Astrocyte (in vitro differentiated cells and primary cell): ENCODE results near the gene NOX3. TPM values are rescaled to one million over a fixed set of nuclear protein-coding genes. Genes with fewer than 3 reads are reported as not detected.
"Not testable (repeated sequence)": the region's sequence is repeated elsewhere in the genome, so short reads cannot be mapped to it uniquely, and the experiment has no call there.

Experiments
- DNase-seq: peaks from one replicate; pipeline ENCODE4 v3.0.0-alpha.2; 2010; ENCODE audit warnings: low read depth
- FAIRE-seq: peaks from 2 replicates; lab custom pipeline; 2011; peaks lifted over from hg19 to GRCh38; lab: Jason Lieb, UNC
- H2AFZ ChIP-seq: 2 replicates; pipeline ENCODE4 v1.6.0; 2012; ENCODE audit warnings: low read depth, low read length, inconsistent platforms
- H3K27ac ChIP-seq: 2 replicates; pipeline ENCODE4 v1.5.1; 2011; ENCODE audit warnings: low read depth, low read length, inconsistent platforms
- H3K27me3 ChIP-seq: 2 replicates; pipeline ENCODE4 v1.6.0; 2011; ENCODE audit warnings: low read length, inconsistent platforms; ENCODE audit not compliant: insufficient read depth
- H3K36me3 ChIP-seq: 2 replicates; pipeline ENCODE4 v1.5.1; 2011; ENCODE audit warnings: low read length, inconsistent platforms; ENCODE audit not compliant: insufficient read depth
- H3K4me1 ChIP-seq: 2 replicates; pipeline ENCODE4 v1.5.1; 2011; ENCODE audit warnings: low read length, inconsistent platforms; ENCODE audit not compliant: insufficient read depth
- H3K4me2 ChIP-seq: 2 replicates; pipeline ENCODE4 v1.6.0; 2012; ENCODE audit warnings: low read length, inconsistent platforms
- H3K4me3 ChIP-seq: 2 replicates; pipeline ENCODE4 v1.5.1; 2011; ENCODE audit warnings: low read depth, mild to moderate bottlenecking, low read length, inconsistent platforms; ENCODE audit not compliant: insufficient read depth
- H3K79me2 ChIP-seq: 2 replicates; pipeline ENCODE4 v1.6.0; 2012; ENCODE audit warnings: mild to moderate bottlenecking, low read length, inconsistent platforms; ENCODE audit not compliant: insufficient read depth
- H3K9ac ChIP-seq: 2 replicates; pipeline ENCODE4 v1.6.0; 2012; ENCODE audit warnings: mild to moderate bottlenecking, low read length, inconsistent platforms
- H3K9me3 ChIP-seq: 2 replicates; pipeline ENCODE4 v1.5.1; 2012; ENCODE audit warnings: low read depth, mild to moderate bottlenecking, low read length, inconsistent platforms; ENCODE audit not compliant: insufficient read depth
- H4K20me1 ChIP-seq: 2 replicates; pipeline ENCODE4 v1.6.0; 2012; ENCODE audit warnings: low read length, inconsistent platforms; ENCODE audit not compliant: insufficient read depth
- H3K27ac Mint-ChIP-seq: one replicate; pipeline ENCODE4 v1.8.0; 2021; ENCODE audit warnings: mild to moderate bottlenecking, mixed read lengths; ENCODE audit not compliant: unreplicated experiment
- H3K27me3 Mint-ChIP-seq: one replicate; pipeline ENCODE4 v1.8.0; 2021; ENCODE audit warnings: low read depth, mixed read lengths; ENCODE audit not compliant: unreplicated experiment
- H3K36me3 Mint-ChIP-seq: one replicate; pipeline ENCODE4 v1.8.0; 2021; ENCODE audit warnings: low read depth, mixed read lengths; ENCODE audit not compliant: unreplicated experiment
- H3K4me1 Mint-ChIP-seq: one replicate; pipeline ENCODE4 v1.8.0; 2021; ENCODE audit warnings: low read depth, mixed read lengths; ENCODE audit not compliant: unreplicated experiment
- H3K4me3 Mint-ChIP-seq: one replicate; pipeline ENCODE4 v1.8.0; 2021; ENCODE audit warnings: mild to moderate bottlenecking, moderate library complexity, mixed read lengths; ENCODE audit not compliant: unreplicated experiment
- H3K9me3 Mint-ChIP-seq: one replicate; pipeline ENCODE4 v1.8.0; 2021; ENCODE audit warnings: mild to moderate bottlenecking, mixed read lengths; ENCODE audit not compliant: unreplicated experiment
- EZH2 ChIP-seq: IDR thresholded peaks from 2 replicates; pipeline ENCODE4 v1.6.1; 2012; ENCODE audit warnings: mild to moderate bottlenecking, low read length, inconsistent platforms; ENCODE audit not compliant: insufficient read depth
- total RNA-seq: library from RNA; stranded (reverse); gene quantifications from 2 replicates; pipeline ENCODE4 v1.2.1, GENCODE V29; 2021
- TF ChIP-seq, protein P1 (sequence below): IDR thresholded peaks from 2 replicates; pipeline ENCODE4 v1.5.1; 2011; ENCODE audit warnings: low read depth, mild to moderate bottlenecking, inconsistent platforms, low read length, moderate library complexity; ENCODE audit not compliant: insufficient read depth

Gene NOX3
- total RNA-seq, 1 donor from 2014 or later, result 0.30 TPM

GRCh38 chr6:155472886-155473285, 17.2 kb upstream of the NOX3 start:
- no peak overlapping the region for H3K9ac ChIP-seq
- H3K4me3 ChIP-seq, result no peak overlapping the region
- FAIRE-seq, result no peak
- no peaks in the 10 kb centered on the region for H3K36me3 ChIP-seq
- Mint-ChIP-seq H3K27me3 (no peaks in the 10 kb centered on the region), H3K36me3 (no peaks in the 10 kb centered on the region), H3K4me3 (no peak overlapping the region), H3K9me3 (peaks cover 21% of the 10 kb centered on the region), H3K4me1 (no peaks in the 10 kb centered on the region), H3K27ac (no peak overlapping the region)
- H3K27ac ChIP-seq, result no peak overlapping the region
- H3K79me2 ChIP-seq, result no peaks in the 10 kb centered on the region
- H4K20me1 ChIP-seq, result no peaks in the 10 kb centered on the region
- no peaks in the 10 kb centered on the region for H3K27me3 ChIP-seq
- H3K4me1 ChIP-seq, result no peaks in the 10 kb centered on the region
- TF ChIP-seq EZH2, result no peak
- TF ChIP-seq, protein P1, sequence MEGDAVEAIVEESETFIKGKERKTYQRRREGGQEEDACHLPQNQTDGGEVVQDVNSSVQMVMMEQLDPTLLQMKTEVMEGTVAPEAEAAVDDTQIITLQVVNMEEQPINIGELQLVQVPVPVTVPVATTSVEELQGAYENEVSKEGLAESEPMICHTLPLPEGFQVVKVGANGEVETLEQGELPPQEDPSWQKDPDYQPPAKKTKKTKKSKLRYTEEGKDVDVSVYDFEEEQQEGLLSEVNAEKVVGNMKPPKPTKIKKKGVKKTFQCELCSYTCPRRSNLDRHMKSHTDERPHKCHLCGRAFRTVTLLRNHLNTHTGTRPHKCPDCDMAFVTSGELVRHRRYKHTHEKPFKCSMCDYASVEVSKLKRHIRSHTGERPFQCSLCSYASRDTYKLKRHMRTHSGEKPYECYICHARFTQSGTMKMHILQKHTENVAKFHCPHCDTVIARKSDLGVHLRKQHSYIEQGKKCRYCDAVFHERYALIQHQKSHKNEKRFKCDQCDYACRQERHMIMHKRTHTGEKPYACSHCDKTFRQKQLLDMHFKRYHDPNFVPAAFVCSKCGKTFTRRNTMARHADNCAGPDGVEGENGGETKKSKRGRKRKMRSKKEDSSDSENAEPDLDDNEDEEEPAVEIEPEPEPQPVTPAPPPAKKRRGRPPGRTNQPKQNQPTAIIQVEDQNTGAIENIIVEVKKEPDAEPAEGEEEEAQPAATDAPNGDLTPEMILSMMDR, result no peak
- H2AFZ ChIP-seq, result no peak overlapping the region
- H3K9me3 ChIP-seq, result peaks cover 9% of the 10 kb centered on the region
- no peak overlapping the region for H3K4me2 ChIP-seq
- peak; percentile 70 for DNase-seq

DNA sequence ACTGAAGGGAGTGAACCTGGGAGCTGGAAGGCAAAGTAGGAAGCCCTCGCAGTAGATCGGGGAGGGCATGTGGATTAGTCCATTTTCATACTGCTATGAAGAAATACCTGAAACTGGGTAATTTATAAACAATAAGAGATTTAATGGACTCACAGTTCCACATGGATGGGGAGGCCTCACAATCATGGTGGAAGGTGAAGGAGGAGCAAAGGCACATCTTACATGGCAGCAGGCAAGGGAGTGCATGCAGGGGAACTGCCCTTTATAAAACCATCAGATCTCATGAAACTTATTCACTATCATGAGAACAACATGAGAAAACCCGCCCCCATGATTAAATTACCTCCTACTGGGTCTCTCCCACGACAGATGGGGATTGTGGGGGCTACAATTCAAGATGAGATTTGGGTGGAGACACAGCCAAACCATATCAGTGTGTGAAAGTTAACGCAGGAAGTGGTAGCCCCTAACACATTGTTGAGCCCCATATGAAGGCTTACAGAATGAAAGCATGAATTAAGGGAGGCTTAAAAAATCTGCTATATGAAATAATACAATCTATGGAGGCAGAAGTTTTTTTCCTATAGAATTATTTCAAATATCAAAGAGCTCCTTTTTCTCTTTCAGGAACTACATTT, 15.5 kb upstream of the NOX3 start:
- not testable (repeated sequence) for H3K9ac ChIP-seq, H3K79me2 ChIP-seq, H3K4me1 ChIP-seq, H3K4me1 Mint-ChIP-seq, H3K27me3 Mint-ChIP-seq, H3K36me3 Mint-ChIP-seq, H3K27me3 ChIP-seq, FAIRE-seq, H3K36me3 ChIP-seq, H3K4me3 ChIP-seq, DNase-seq, H3K4me2 ChIP-seq, H2AFZ ChIP-seq, H3K27ac Mint-ChIP-seq, H3K27ac ChIP-seq, H3K9me3 ChIP-seq, H3K4me3 Mint-ChIP-seq, H4K20me1 ChIP-seq
- H3K9me3 Mint-ChIP-seq, result peaks cover 29% of the 10 kb centered on the region

DNA sequence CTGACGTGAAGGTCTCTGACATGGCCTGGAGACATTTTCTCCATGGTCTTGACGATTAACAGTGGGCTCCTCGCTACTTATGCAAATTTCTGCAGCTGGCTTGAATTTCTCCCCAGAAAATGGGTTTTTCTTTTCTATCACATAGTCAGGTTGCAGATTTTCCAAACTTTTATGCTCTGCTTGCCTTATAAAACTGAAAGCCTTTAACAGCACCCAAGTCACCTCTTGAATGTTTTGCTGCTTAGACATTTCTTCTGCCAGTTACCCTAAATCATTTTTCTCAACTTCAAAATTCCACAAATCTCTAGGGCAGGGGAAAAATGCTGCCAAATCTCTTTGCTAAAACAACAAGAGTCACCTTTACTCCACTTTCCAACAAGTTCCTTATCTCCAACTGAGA, 12.9 kb upstream of the NOX3 start:
- H3K9me3 Mint-ChIP-seq, result peaks cover 29% of the 10 kb centered on the region

More for the DNA sequence above, 12.9 kb upstream of the NOX3 start:
- H3K36me3 ChIP-seq, H3K27me3 ChIP-seq, H3K27me3 Mint-ChIP-seq, H3K27ac Mint-ChIP-seq, DNase-seq, H2AFZ ChIP-seq, H4K20me1 ChIP-seq, H3K36me3 Mint-ChIP-seq, H3K4me1 Mint-ChIP-seq, H3K9me3 ChIP-seq, H3K4me1 ChIP-seq, H3K4me3 ChIP-seq, H3K4me2 ChIP-seq, H3K27ac ChIP-seq, H3K9ac ChIP-seq, H3K79me2 ChIP-seq, H3K4me3 Mint-ChIP-seq, FAIRE-seq: not testable (repeated sequence)
